ENCODE measurements around the gene ZNF3.

Gene ZNF3

DNA sequence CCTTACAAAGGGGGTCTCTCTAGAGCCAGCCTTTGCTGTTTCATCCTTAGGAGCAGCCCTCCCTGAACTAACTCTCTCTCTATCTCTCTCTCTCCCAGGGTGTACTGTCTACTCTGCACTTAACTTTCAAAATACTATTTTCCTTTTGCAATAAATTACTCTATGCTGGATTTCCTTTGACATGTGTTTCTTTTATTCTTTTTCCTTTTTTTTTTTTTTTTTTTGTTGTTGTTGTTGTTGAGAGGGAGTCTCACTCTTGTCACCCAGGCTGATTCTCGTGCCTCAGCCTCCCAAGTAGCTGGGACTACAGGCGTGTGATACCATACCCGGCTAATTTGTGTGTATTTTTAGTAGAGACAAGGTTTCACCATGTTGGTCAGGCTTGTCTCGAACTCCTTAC, 1.5 kb upstream of the ZNF3 start:
- Histone ChIP-seq H2BK12ac (ENCODE audit: low read length) (no peak overlapping the region), H3K79me2 (ENCODE audit: control insufficient read depth, insufficient read depth, low read length, poor library complexity) (peaks cover 15% of the 10 kb centered on the region), H2AK5ac (ENCODE audit: low read length) (no peak overlapping the region), H3K18ac (ENCODE audit: low read length) (no peak overlapping the region), H3K4me2 (ENCODE audit: low read length) (peak overlapping the region; percentile 63), H4K91ac (ENCODE audit: low read depth, low read length) (no peak overlapping the region), H2BK120ac (ENCODE audit: insufficient read depth, low read length, poor library complexity) (no peak overlapping the region), H3K79me1 (ENCODE audit: low read length) (peaks cover 13% of the 10 kb centered on the region), H4K8ac (ENCODE audit: low read depth, low read length) (no peak overlapping the region), H3K4ac (ENCODE audit: low read depth, low read length) (no peak overlapping the region), H4K12ac (ENCODE audit: low read depth, low read length) (no peak overlapping the region), H2BK5ac (ENCODE audit: low read depth, low read length, poor library complexity) (no peak overlapping the region), H3K14ac (ENCODE audit: low read length) (no peak overlapping the region), H3K27ac (ENCODE audit: low read depth, low read length) (no peak overlapping the region), H3K9me3 (ENCODE audit: insufficient read depth, low read depth, low read length) (no peaks in the 10 kb centered on the region), H3K36me3 (ENCODE audit: control insufficient read depth in 1 of 2, insufficient read depth in 2 of 2, low read length in 2 of 2) (peaks cover 10 to 13% of the 10 kb centered on the region in 2 experiments), H2AFZ (ENCODE audit: insufficient read depth, low read length, poor library complexity) (no peak overlapping the region), H3K23ac (ENCODE audit: low read length) (no peak overlapping the region), H3K4me1 (ENCODE audit: control insufficient read depth in 1 of 2, insufficient read depth in 2 of 2, low read length in 2 of 2) (peaks cover 7 to 10% of the 10 kb centered on the region in 2 experiments), H3K27me3 (ENCODE audit: insufficient read depth, low read length) (no peaks in the 10 kb centered on the region), H3K4me3 (ENCODE audit: low read depth, low read length) (no peak overlapping the region), H3K9ac (ENCODE audit: low read length) (no peak overlapping the region)
- WGBS (ENCODE audit: extremely low coverage, insufficient coverage, insufficient read length): no CpG with 5 or more reads among the region's 4 CpGs
- no peak for DNase-seq

DNA sequence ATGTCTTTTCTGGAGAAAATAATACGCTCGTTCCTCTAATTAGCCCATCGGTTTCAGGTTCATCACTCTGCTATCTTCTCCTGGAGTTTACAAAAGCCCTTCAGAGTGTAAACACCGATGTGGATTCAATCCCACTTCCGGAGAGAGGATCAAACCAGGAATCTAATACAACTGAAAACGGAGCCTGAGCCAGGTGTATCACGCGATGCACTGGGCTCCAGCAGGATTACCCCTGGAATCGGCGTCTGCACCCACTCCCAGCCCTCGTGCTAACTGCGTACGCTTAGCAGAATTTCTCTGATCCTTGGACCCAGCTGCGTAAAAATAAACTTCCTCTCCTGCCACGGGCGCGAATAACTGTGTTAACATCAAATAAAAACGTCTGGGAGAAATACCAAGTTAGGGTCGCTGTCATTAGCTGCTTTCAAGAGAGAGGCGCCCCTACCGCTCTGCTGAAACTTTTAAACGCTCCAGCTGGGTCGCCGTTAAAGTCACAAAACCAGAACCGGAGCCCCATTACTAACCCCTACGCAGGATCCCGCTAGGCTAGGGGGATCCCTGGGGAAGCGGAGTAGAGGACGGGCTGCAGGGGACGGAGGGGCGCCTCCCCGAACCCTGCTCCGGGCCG, 502 bp downstream of the ZNF3 start:
- Histone ChIP-seq H3K4me3 (ENCODE audit: low read depth, low read length) (peak overlapping the region; percentile 99), H2BK5ac (ENCODE audit: low read depth, low read length, poor library complexity) (peak overlapping the region; percentile 91), H3K27me3 (ENCODE audit: insufficient read depth, low read length) (no peaks in the 10 kb centered on the region), H3K36me3 (ENCODE audit: control insufficient read depth in 1 of 2, insufficient read depth in 2 of 2, low read length in 2 of 2) (peaks cover 23 to 25% of the 10 kb centered on the region in 2 experiments), H3K79me1 (ENCODE audit: low read length) (peaks cover 6% of the 10 kb centered on the region), H3K27ac (ENCODE audit: low read depth, low read length) (peak overlapping the region; percentile 57), H3K4me1 (ENCODE audit: control insufficient read depth in 1 of 2, insufficient read depth in 2 of 2, low read length in 2 of 2) (peaks cover 2 to 4% of the 10 kb centered on the region in 2 experiments), H2AFZ (ENCODE audit: insufficient read depth, low read length, poor library complexity) (peak overlapping the region; percentile 93), H4K12ac (ENCODE audit: low read depth, low read length) (peak overlapping the region; percentile 99), H2BK12ac (ENCODE audit: low read length) (no peak overlapping the region), H3K18ac (ENCODE audit: low read length) (peak overlapping the region; percentile 98), H3K23ac (ENCODE audit: low read length) (peak overlapping the region; percentile 64), H3K14ac (ENCODE audit: low read length) (peak overlapping the region; percentile 99), H3K4me2 (ENCODE audit: low read length) (peak overlapping the region; percentile 93), H3K9ac (ENCODE audit: low read length) (peak overlapping the region; percentile 98), H4K8ac (ENCODE audit: low read depth, low read length) (peak overlapping the region; percentile 99), H3K79me2 (ENCODE audit: control insufficient read depth, insufficient read depth, low read length, poor library complexity) (peaks cover 15% of the 10 kb centered on the region), H4K91ac (ENCODE audit: low read depth, low read length) (peak overlapping the region; percentile 99), H3K9me3 (ENCODE audit: insufficient read depth, low read depth, low read length) (no peaks in the 10 kb centered on the region), H3K4ac (ENCODE audit: low read depth, low read length) (peak overlapping the region; percentile 99), H2BK120ac (ENCODE audit: insufficient read depth, low read length, poor library complexity) (peak overlapping the region; percentile 95), H2AK5ac (ENCODE audit: low read length) (peak overlapping the region; percentile 97)
- DNase-seq: peak in 1 of 2 donors; percentile 19
- no CpG with 5 or more reads among the region's 34 CpGs for WGBS (ENCODE audit: extremely low coverage, insufficient coverage, insufficient read length)

DNA sequence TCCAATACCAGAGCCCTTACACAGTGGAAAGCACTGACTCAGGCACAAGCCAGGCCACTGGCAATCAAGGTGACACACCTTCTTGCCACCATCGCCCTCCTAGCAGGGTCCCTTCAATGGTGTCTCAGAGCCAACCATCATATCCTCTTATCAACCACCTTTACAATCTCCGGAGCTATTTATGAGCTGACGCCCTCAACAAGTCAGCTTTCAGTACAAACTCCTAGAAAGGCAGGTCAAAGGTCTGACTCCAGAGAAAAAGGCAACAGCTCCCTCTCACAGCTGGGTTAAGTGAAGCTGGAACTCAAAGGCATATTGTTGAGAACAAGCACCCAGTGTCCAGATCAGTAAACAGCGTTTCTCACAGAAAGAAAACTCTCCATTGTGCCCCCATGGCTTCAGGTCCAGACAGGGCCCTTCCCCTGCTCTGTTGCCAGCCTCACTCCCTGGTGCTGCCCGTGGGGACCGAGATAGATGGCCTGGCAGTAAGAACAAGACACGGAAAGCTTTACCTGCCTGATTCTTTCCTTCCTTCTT, 2.4 kb downstream of the ZNF3 start:
- Histone ChIP-seq H3K23ac (ENCODE audit: low read length) (no peak overlapping the region), H3K27ac (ENCODE audit: low read depth, low read length) (no peak overlapping the region), H3K4ac (ENCODE audit: low read depth, low read length) (peak overlapping the region; percentile 74), H2BK5ac (ENCODE audit: low read depth, low read length, poor library complexity) (no peak overlapping the region), H3K18ac (ENCODE audit: low read length) (no peak overlapping the region), H4K8ac (ENCODE audit: low read depth, low read length) (no peak overlapping the region), H2BK120ac (ENCODE audit: insufficient read depth, low read length, poor library complexity) (no peak overlapping the region), H4K91ac (ENCODE audit: low read depth, low read length) (no peak overlapping the region), H3K9ac (ENCODE audit: low read length) (no peak overlapping the region), H2AK5ac (ENCODE audit: low read length) (no peak overlapping the region), H2BK12ac (ENCODE audit: low read length) (no peak overlapping the region), H3K27me3 (ENCODE audit: insufficient read depth, low read length) (no peaks in the 10 kb centered on the region), H3K4me3 (ENCODE audit: low read depth, low read length) (no peak overlapping the region), H3K36me3 (ENCODE audit: control insufficient read depth in 1 of 2, insufficient read depth in 2 of 2, low read length in 2 of 2) (peaks cover 42 to 44% of the 10 kb centered on the region in 2 experiments), H3K79me1 (ENCODE audit: low read length) (peaks cover 6% of the 10 kb centered on the region), H3K4me2 (ENCODE audit: low read length) (no peak overlapping the region), H2AFZ (ENCODE audit: insufficient read depth, low read length, poor library complexity) (no peak overlapping the region), H3K9me3 (ENCODE audit: insufficient read depth, low read depth, low read length) (peaks cover 6% of the 10 kb centered on the region), H3K4me1 (ENCODE audit: control insufficient read depth in 1 of 2, insufficient read depth in 2 of 2, low read length in 2 of 2) (peaks cover 2 to 4% of the 10 kb centered on the region in 2 experiments), H3K14ac (ENCODE audit: low read length) (no peak overlapping the region), H3K79me2 (ENCODE audit: control insufficient read depth, insufficient read depth, low read length, poor library complexity) (peaks cover 15% of the 10 kb centered on the region), H4K12ac (ENCODE audit: low read depth, low read length) (no peak overlapping the region)
- DNase-seq: no peak
- WGBS (ENCODE audit: extremely low coverage, insufficient coverage, insufficient read length): no CpG with 5 or more reads among the region's 7 CpGs

DNA sequence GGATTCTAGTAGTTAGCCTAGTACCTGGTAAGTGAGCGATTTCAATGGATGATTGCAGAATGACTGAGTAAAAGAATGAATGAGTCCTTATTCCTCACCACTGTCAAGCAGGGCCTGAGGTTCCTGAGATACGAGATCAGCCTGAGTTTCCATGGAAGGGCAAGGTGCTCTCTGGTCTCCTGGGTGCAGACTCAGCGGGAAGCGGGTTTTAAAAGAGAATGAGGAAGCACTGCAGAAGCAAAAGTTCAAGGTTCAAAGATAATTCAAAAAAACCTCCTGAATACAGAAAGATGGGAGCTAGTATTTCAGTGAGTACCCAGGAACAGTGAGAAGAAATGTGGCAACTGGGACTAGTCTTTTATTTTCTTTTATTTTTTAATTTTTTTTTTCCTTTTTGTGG, 4.3 kb downstream of the ZNF3 start:
- Histone ChIP-seq H3K27ac (ENCODE audit: low read depth, low read length) (no peak overlapping the region), H3K14ac (ENCODE audit: low read length) (no peak overlapping the region), H3K27me3 (ENCODE audit: insufficient read depth, low read length) (no peaks in the 10 kb centered on the region), H2AK5ac (ENCODE audit: low read length) (no peak overlapping the region), H3K9ac (ENCODE audit: low read length) (no peak overlapping the region), H3K18ac (ENCODE audit: low read length) (no peak overlapping the region), H3K4me3 (ENCODE audit: low read depth, low read length) (no peak overlapping the region), H4K91ac (ENCODE audit: low read depth, low read length) (no peak overlapping the region), H2BK120ac (ENCODE audit: insufficient read depth, low read length, poor library complexity) (no peak overlapping the region), H2AFZ (ENCODE audit: insufficient read depth, low read length, poor library complexity) (no peak overlapping the region), H2BK12ac (ENCODE audit: low read length) (no peak overlapping the region), H3K9me3 (ENCODE audit: insufficient read depth, low read depth, low read length) (peaks cover 18% of the 10 kb centered on the region), H3K4me2 (ENCODE audit: low read length) (no peak overlapping the region), H3K79me1 (ENCODE audit: low read length) (peaks cover 6% of the 10 kb centered on the region), H2BK5ac (ENCODE audit: low read depth, low read length, poor library complexity) (no peak overlapping the region), H4K8ac (ENCODE audit: low read depth, low read length) (no peak overlapping the region), H3K36me3 (ENCODE audit: control insufficient read depth in 1 of 2, insufficient read depth in 2 of 2, low read length in 2 of 2) (peaks cover 60 to 63% of the 10 kb centered on the region in 2 experiments), H4K12ac (ENCODE audit: low read depth, low read length) (no peak overlapping the region), H3K4me1 (ENCODE audit: control insufficient read depth in 1 of 2, insufficient read depth in 2 of 2, low read length in 2 of 2) (peaks cover 2 to 4% of the 10 kb centered on the region in 2 experiments), H3K23ac (ENCODE audit: low read length) (no peak overlapping the region), H3K4ac (ENCODE audit: low read depth, low read length) (no peak overlapping the region), H3K79me2 (ENCODE audit: control insufficient read depth, insufficient read depth, low read length, poor library complexity) (peaks cover 15% of the 10 kb centered on the region)
- whole genome bisulfite sequencing (ENCODE audit: extremely low coverage, insufficient coverage, insufficient read length): no CpG with 5 or more reads among the region's 4 CpGs
- DNase-seq: no peak

All from trophoblast cell (in vitro differentiated cells and primary cell).